ENCODE data around the gene RAB6B.

The RAB6B gene

GRCh38 chr3:133841196-133841595 is 54.5 kb downstream of the RAB6B start:
- ATAC-seq = no peak
- no peak for TF ChIP-seq BACH2 (CRISPR knock-in tag; IDR thresholded peaks at IDR 0.05; ENCODE audit: borderline replicate concordance)
- TF ChIP-seq, protein P1, sequence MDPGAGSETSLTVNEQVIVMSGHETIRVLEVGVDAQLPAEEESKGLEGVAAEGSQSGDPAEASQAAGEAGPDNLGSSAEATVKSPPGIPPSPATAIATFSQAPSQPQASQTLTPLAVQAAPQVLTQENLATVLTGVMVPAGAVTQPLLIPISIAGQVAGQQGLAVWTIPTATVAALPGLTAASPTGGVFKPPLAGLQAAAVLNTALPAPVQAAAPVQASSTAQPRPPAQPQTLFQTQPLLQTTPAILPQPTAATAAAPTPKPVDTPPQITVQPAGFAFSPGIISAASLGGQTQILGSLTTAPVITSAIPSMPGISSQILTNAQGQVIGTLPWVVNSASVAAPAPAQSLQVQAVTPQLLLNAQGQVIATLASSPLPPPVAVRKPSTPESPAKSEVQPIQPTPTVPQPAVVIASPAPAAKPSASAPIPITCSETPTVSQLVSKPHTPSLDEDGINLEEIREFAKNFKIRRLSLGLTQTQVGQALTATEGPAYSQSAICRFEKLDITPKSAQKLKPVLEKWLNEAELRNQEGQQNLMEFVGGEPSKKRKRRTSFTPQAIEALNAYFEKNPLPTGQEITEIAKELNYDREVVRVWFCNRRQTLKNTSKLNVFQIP (CRISPR knock-in tag; IDR thresholded peaks at IDR 0.05; ENCODE audit: borderline replicate concordance, low read depth) = no peak
- TF ChIP-seq ESRRG (CRISPR knock-in tag; IDR thresholded peaks at IDR 0.05) = no peak
- no peak for TF ChIP-seq ZFP3 (CRISPR knock-in tag; IDR thresholded peaks at IDR 0.05)
- TF ChIP-seq ARNTL (CRISPR knock-in tag; IDR thresholded peaks at IDR 0.05; ENCODE audit: borderline replicate concordance, low read depth) = no peak

DNA sequence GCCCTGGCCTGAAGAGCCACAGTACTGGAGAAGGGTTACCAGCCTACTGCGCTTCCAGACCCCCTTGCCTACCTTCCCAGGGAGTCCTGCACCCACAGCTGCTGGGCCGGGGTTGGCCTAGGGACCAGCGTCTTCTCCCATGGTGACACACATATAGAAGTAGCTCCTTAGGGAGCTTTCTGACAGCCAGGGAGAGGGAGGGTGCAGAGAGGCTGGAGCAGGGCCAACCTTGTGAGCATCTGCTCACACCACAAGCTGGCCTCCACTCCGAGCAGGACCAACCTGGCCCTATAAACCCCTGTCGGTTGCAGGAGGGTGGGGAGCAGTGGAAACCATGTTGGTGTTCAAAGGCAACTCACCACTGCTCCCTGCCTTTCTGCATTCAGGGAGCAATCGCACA is 54.9 kb downstream of the RAB6B start:
- TF ChIP-seq RARB (CRISPR knock-in tag; IDR thresholded peaks at IDR 0.05) (no peak), OSR1 (CRISPR knock-in tag; IDR thresholded peaks at IDR 0.05) (no peak), ZNF8 (CRISPR knock-in tag; IDR thresholded peaks at IDR 0.05) (no peak), TOX (CRISPR knock-in tag; IDR thresholded peaks at IDR 0.05; ENCODE audit: borderline replicate concordance) (no peak), ZC3H10 (CRISPR knock-in tag; IDR thresholded peaks at IDR 0.05) (no peak), CSDC2 (CRISPR knock-in tag; IDR thresholded peaks at IDR 0.05) (no peak), PPARA (CRISPR knock-in tag; IDR thresholded peaks at IDR 0.05; ENCODE audit: borderline replicate concordance) (no peak), ARNTL (CRISPR knock-in tag; IDR thresholded peaks at IDR 0.05; ENCODE audit: borderline replicate concordance, low read depth) (no peak), GLIS3 (CRISPR knock-in tag; IDR thresholded peaks at IDR 0.05) (no peak), TSHZ2 (CRISPR knock-in tag; IDR thresholded peaks at IDR 0.05) (no peak), SNAI2 (CRISPR knock-in tag; IDR thresholded peaks at IDR 0.05) (no peak), TCF4 (CRISPR knock-in tag; IDR thresholded peaks at IDR 0.05; ENCODE audit: borderline replicate concordance) (no peak), ISL1 (CRISPR knock-in tag; IDR thresholded peaks at IDR 0.05) (no peak)
- TF ChIP-seq, protein P2, sequence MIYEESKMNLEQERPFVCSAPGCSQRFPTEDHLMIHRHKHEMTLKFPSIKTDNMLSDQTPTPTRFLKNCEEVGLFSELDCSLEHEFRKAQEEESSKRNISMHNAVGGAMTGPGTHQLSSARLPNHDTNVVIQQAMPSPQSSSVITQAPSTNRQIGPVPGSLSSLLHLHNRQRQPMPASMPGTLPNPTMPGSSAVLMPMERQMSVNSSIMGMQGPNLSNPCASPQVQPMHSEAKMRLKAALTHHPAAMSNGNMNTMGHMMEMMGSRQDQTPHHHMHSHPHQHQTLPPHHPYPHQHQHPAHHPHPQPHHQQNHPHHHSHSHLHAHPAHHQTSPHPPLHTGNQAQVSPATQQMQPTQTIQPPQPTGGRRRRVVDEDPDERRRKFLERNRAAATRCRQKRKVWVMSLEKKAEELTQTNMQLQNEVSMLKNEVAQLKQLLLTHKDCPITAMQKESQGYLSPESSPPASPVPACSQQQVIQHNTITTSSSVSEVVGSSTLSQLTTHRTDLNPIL (CRISPR knock-in tag; IDR thresholded peaks at IDR 0.05; ENCODE audit: low read depth) = no peak
- ATAC-seq = no peak

- no peak for ATAC-seq
- TF ChIP-seq TCF4 (CRISPR knock-in tag; IDR thresholded peaks at IDR 0.05; ENCODE audit: borderline replicate concordance) = no peak
- TF ChIP-seq ZNF70 (CRISPR knock-in tag; IDR thresholded peaks at IDR 0.05) = no peak
- TF ChIP-seq, protein P2 (CRISPR knock-in tag; IDR thresholded peaks at IDR 0.05; ENCODE audit: low read depth) = no peak
- TF ChIP-seq SNAI2 (CRISPR knock-in tag; IDR thresholded peaks at IDR 0.05) = no peak
- TF ChIP-seq ZFP30 (CRISPR knock-in tag; IDR thresholded peaks at IDR 0.05) = no peak
- no peak for TF ChIP-seq ZFP3 (CRISPR knock-in tag; IDR thresholded peaks at IDR 0.05)
- TF ChIP-seq TSHZ2 (CRISPR knock-in tag; IDR thresholded peaks at IDR 0.05) = no peak
Observed at GRCh38 chr3:133840055-133840737, 55.5 kb downstream of the RAB6B start.

Data from SK-N-SH treated with all-trans-retinoic acid at 6 μM for 48 hours (cell line).